ENCODE data around the gene NAXD. TPM values are rescaled to one million over a fixed set of nuclear protein-coding genes. Genes with fewer than 3 reads are reported as not detected.
"Not testable (repeated sequence)": the region's sequence is repeated elsewhere in the genome, so short reads cannot be mapped to it uniquely, and the experiment has no call there.

The NAXD gene
- polyA plus RNA-seq, 3 donors = 41.8 to 47.1 (median 45.1) TPM

GRCh38 chr13:110642291-110642981, 27.1 kb downstream of the NAXD start:
- no peak for DNase-seq

- no peak for DNase-seq
Measured at GRCh38 chr13:110643324-110643723, 28.0 kb downstream of the NAXD start.

DNA sequence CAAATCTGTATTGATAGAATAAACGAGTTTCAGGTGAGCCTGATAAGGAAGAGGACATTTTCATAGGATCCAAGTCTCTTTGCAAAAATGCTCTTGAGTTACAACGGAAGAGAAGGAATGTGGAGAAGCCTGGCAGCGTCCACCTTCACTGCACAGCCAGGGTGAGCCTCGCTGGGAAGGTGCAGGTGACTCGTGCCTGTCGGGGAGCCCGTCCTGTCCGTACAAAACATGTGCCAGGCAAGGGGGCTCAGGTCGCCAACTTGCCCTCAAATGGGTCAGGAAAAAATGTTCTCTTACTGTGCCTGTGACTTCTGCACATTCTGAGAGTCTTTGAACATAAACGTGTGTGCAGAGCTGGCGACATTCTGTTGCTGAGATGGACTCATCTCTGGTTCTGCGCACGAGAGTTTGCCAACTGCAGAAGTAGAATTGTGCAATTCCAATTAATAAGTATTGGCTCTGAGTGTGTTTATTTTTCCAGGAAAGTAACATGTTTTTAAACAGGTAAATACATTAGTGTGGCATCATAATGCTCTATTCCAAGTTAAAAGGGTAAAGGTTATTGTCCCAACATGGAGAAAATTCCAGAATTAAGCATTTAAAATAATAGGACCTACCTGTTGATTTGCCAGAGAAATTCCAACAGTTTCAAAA, 28.6 kb downstream of the NAXD start:
- no peak for DNase-seq

GRCh38 chr13:110644892-110645521, 29.7 kb downstream of the NAXD start:
- DNase-seq = no peak

DNA sequence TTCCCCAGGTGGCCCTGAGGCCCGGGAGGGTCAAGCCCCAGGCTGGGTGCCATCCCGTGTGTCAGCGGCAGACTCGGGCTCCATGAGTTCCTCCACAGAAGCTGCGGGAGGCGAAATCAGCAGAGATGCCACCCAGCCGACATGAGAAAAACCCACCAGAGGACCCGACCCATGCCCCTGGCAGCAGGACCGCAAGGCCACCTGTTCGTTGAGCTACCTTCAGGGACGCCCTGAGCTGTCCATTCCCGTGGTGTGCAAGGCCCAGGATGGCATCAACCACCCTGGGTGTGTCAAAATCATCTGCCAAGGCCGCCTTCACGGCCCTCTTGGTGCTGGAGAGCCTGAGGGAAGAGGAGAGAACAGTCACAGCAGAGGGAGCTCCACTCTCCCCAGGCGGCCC, 30.4 kb downstream of the NAXD start:
- no peak for DNase-seq

GRCh38 chr13:110646442-110647364, 31.4 kb downstream of the NAXD start:
- no peak for DNase-seq

DNA sequence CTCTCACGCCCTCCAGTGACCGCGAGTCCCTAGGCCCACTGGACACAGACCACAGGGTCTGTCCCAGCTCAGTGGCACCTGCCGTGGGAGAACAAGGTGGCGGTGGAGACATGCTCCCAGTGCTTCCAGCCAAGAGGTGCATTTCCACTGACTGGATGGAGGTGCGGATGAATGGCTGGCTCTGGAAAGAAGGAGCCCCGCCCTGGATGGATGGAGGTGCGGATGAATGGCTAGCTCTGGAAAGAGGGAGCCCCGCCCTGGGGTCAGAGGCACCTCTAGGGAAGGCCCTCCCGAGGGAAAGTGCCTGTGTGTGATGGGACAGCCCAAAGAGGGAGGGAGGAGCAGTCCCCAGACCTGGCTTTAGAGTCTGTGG, 32.0 kb downstream of the NAXD start:
- DNase-seq = no peak

GRCh38 chr13:110648146-110648819, 32.9 kb downstream of the NAXD start:
- DNase-seq = no peak

GRCh38 chr13:110648848-110649421, 33.6 kb downstream of the NAXD start:
- no peak for DNase-seq

- no peak for DNase-seq
Measured at GRCh38 chr13:110649551-110649950, 34.2 kb downstream of the NAXD start.

DNA sequence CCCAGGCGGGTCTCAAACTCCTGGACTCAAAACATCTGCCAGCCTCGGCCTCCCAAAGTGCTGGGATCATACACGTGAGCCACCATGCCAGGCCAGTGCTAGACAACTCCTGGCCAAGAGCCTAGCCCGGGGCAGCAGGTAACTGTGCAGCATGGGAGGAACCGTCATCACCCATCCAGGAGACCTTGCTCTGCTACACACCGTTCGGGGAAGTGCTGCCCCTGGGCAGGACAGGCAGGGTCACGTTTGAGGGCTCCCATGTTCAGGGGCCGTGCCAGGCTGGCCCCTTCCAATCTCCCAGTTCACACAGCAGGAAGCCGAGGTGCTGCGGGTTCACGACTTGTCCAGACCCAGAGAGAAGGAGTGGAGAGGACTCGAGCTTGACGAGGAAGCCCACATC, 35.1 kb downstream of the NAXD start:
- DNase-seq = no peak

DNA sequence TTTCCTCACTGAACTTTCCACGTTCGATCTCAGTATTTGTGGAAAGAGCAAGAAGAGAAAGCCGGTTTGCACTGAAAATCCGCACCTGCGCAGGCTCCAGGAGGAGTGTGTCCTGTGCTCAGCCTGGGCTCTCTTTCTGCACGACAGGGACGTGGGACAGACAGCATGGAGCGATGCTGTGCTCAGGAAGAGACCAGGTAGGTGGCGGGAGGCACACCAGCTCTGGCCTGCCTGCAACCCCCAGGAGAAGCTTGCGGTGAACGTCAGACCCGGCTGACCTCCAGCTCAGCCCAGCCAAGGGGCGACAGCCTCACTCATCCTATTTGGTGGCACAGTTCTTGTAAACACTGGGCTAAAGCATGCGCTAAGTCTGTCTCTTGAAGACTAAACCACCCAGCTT, 35.9 kb downstream of the NAXD start:
- no peak for DNase-seq

DNA sequence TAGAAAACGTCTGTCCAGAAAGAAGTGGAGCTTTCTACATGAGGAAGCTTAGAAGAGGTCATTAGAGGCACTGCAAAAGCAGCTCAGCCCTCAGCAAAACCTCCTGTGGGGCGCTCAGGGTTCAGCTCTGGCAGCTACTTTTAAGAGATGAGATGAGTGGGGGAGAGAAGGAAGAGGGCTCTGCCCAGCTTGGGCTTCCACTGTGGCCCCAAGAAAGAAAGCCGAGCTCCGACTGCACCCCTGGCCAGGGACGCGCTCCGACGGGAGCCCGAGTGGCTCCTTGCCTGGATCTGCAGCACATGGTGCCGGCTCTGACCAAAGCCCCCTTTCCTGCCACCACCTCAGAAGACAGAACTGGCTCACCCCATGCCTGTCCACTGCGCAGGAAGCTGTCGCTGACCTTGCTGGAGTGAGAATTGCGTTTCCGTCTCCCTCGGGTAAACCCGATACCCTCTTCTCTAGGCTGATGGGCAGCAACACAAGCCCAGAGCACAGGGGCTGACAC, 36.4 kb downstream of the NAXD start:
- DNase-seq = no peak

- no peak for DNase-seq
Measured at GRCh38 chr13:110652231-110652730, 36.9 kb downstream of the NAXD start.

DNA sequence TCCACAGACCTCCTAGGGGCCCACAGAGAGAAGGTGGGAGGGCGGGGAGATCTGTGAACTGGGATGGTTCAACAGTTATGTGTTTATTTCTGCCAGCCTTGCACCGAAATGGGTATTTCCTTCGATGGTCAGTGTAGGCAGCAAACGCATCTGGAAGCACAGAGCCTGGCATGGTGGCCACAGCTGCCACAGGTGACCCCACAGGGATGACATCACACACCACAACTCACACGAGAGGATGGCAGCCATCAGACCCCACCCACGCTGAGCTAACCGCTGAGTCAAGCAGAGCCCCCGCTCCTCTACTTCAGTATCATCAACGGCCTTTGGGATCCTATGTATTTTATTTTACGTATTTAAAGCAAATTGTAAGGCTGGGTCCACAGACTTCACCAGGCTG, 37.4 kb downstream of the NAXD start:
- no peak for DNase-seq

DNA sequence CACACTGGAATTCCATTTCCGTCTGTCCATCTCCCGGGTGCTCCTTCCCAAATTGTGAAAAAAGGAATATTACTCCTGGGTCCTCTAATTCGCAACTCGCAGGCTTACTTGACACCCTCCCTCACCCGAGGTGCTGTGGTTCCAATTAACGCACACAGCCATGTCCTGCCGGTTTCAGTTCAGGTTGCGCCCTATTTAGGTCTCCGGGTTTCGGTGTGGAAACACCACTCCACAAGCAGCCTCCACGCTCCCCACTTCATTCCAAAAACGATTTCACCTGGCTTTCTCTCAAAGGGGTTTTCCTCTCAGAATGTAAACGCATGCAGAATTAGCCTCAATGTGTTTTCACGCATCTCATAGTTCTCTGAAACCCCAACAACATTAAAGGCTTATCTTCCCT, 37.9 kb downstream of the NAXD start:
- no peak for DNase-seq

DNA sequence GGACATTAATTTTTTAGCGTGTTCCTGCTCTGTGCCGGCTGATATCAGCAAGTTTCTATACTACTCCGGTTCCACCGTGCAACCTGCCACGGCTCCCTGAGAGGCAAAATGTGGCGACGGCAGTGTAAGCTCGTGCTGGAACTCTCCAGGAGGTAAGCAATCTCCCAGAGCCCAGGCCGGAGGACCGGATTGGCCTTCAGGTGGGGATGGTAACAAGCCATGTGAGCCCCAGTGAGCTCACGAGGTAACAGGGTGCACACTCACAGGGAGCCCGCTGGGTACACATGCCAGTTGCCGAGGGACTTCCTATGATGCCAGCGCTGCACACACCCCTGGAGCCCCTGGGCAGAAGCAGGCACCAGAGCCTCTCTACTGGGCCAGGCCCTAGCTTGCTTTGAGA, 38.5 kb downstream of the NAXD start:
- DNase-seq = no peak

DNA sequence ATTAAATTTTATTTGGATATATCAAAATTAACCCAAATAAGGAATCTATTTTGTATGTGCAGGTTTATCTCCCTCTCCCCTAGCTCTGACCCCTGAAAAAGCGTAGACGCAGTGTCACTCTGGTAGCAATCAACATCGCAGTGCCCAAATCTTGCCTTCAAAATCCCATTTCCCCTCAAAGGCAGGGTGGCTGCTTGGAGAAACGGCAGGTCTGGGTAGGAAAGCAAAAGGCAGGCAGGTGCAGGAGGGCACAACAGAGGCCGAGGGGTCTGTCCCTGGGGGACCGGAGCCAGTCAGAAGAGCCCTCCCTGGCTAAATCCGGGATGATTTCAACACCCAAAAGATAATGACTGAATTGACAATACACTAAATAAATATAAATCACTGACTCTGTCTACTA, 41.9 kb downstream of the NAXD start:
- DNase-seq = no peak

- not testable (repeated sequence) for DNase-seq
Measured at GRCh38 chr13:110658218-110658911, 43.0 kb downstream of the NAXD start.

- DNase-seq = no peak
Measured at GRCh38 chr13:110661256-110661655, 45.9 kb downstream of the NAXD start.
